MCF 10A (cell line): ENCODE data around the gene GPC2. TPM values are rescaled to one million over a fixed set of nuclear protein-coding genes. Genes with fewer than 3 reads are reported as not detected.

Experiments used
- BruUV-seq: library from RNA; stranded (reverse); fragments of 400-500 nt; replicated peaks from 2 replicates; lab custom pipeline; 2021; lab: Mats Ljungman, UMichigan
- CTCF ChIA-PET: fragments of 300-600 bp; sonication (Branson Sonifier 250); formaldehyde crosslinking; extraction: SDS; loops from one replicate; lab custom pipeline; 2021; ENCODE audit warnings: antibody characterized with exemption, inconsistent platforms; lab: Yijun Ruan, JAX
- POLR2A ChIA-PET: fragments of 300-600, 350-650 bp; sonication (Branson Sonifier 250); formaldehyde crosslinking; extraction: SDS; loops from one replicate; lab custom pipeline; 2020; ENCODE audit warnings: antibody characterized with exemption, inconsistent platforms; lab: Yijun Ruan, JAX
- DNase-seq: peaks from one replicate; pipeline ENCODE4 v3.0.0-alpha.2; 2018; ENCODE audit not compliant: unreplicated experiment
- H3K27ac Mint-ChIP-seq: one replicate; pipeline ENCODE4 v1.8.0; 2022; ENCODE audit warnings: mild to moderate bottlenecking, low read depth, mixed read lengths; ENCODE audit not compliant: unreplicated experiment
- H3K27me3 Mint-ChIP-seq: one replicate; pipeline ENCODE4 v1.8.0; 2022; ENCODE audit warnings: mixed read lengths; ENCODE audit not compliant: insufficient read depth, unreplicated experiment
- H3K36me3 Mint-ChIP-seq: one replicate; pipeline ENCODE4 v1.8.0; 2022; ENCODE audit warnings: mild to moderate bottlenecking, moderate library complexity, mixed read lengths; ENCODE audit not compliant: insufficient read depth, unreplicated experiment
- H3K4me1 Mint-ChIP-seq: one replicate; pipeline ENCODE4 v1.8.0; 2022; ENCODE audit warnings: mixed read lengths; ENCODE audit not compliant: insufficient read depth, unreplicated experiment
- H3K4me3 Mint-ChIP-seq: one replicate; pipeline ENCODE4 v1.8.0; 2022; ENCODE audit warnings: mild to moderate bottlenecking, moderate library complexity, mixed read lengths; ENCODE audit not compliant: unreplicated experiment
- H3K9me3 Mint-ChIP-seq: one replicate; pipeline ENCODE4 v1.8.0; 2022; ENCODE audit warnings: mixed read lengths; ENCODE audit not compliant: unreplicated experiment
- intact Hi-C: fragments of 100-400 bp; cut with micrococcal nuclease; formaldehyde crosslinking; loops from 2 replicates; pipeline ENCODE4 v1.14.1; 2022
- total RNA-seq: library from RNA; stranded (reverse); gene quantifications from 2 replicates; pipeline ENCODE4 v1.2.3, GENCODE V29; 2022
- TF ChIP-seq, protein P1 (sequence below): fragments of 200-600 bp; IDR thresholded peaks from one replicate; pipeline ENCODE4 v1.8.0; 2022; ENCODE audit warnings: antibody characterized with exemption, mild to moderate bottlenecking; ENCODE audit not compliant: unreplicated experiment

GPC2 gene
- total RNA-seq, 1 experiment from 2014 or later = 0.65 TPM

DNA sequence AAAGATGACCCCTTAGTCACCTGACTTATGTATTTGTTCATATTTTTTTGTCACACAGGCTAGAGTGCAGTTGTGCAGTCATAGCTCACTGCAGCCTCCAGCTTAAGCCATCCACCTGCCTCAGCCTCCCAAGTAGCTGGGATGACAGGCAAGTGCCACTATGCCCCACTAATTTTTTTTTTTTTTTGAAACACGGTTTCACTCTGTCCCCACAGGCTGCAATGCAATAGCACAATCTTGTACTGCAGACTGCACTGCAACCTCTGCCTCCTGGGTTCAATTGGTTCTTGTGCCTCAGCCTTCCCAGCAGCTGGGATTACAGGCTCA is 48.6 kb downstream of the GPC2 start:
- TF ChIP-seq, protein P1, sequence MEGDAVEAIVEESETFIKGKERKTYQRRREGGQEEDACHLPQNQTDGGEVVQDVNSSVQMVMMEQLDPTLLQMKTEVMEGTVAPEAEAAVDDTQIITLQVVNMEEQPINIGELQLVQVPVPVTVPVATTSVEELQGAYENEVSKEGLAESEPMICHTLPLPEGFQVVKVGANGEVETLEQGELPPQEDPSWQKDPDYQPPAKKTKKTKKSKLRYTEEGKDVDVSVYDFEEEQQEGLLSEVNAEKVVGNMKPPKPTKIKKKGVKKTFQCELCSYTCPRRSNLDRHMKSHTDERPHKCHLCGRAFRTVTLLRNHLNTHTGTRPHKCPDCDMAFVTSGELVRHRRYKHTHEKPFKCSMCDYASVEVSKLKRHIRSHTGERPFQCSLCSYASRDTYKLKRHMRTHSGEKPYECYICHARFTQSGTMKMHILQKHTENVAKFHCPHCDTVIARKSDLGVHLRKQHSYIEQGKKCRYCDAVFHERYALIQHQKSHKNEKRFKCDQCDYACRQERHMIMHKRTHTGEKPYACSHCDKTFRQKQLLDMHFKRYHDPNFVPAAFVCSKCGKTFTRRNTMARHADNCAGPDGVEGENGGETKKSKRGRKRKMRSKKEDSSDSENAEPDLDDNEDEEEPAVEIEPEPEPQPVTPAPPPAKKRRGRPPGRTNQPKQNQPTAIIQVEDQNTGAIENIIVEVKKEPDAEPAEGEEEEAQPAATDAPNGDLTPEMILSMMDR = no peak
- Mint-ChIP-seq H3K4me3 (peak overlapping the region; percentile 98), H3K27ac (no peak overlapping the region), H3K9me3 (no peaks in the 10 kb centered on the region), H3K4me1 (peaks cover 11% of the 10 kb centered on the region), H3K27me3 (no peaks in the 10 kb centered on the region), H3K36me3 (peaks cover 5% of the 10 kb centered on the region)
- intact Hi-C loops = loop anchor here (5.0 kb wide), 1 partner anchor 136 kb away; no protein-coding TSS in a partner anchor
- BruUV-seq = no TSS peak
- ChIA-PET CTCF (interaction anchor here (0.7 to 8.2 kb wide), 3 partner anchors 12 to 87 kb away, joined by 3 to 93 read pairs (median 3); no protein-coding TSS in a partner anchor), POLR2A (interaction anchor here (0.7 kb wide), 1 partner anchor 14 kb away, joined by 3 read pairs; no protein-coding TSS in a partner anchor)
- no peak for DNase-seq

DNA sequence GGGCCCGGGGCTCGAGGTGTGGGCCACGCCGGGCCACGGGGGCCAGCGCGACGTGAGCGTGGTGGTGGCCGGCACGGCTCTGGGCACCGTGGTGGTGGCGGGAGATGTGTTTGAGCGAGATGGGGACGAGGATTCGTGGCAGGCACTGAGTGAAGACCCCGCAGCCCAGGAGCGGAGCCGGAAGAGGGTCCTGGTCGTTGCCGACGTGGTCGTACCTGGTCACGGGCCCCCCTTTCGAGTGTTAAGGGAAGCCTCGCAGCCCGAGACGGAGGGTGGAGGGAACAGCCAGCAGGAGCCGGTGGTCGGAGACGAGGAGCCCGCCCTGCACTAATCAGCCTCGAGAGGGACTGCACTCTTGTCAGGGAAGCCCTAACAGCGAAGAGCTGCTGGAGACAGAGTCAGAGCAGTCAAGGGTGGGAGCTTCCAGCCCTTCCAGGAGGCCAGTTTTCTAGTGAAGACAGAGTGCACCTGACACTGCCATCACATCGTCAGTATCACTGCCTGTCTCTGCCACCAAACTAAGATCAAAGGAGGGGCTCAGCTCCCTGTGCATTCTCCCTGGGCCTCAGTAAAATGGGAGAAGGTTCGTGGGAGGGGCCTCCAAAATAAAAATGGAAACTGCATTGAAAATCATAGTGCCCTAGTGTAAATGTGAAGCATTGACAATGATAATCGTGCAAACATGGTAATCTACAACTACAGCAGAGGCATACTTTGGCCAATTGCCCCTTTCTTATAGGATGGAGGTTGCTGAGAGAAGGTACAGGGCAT is 49.1 kb downstream of the GPC2 start:
- peaks cover 11% of the 10 kb centered on the region for H3K4me1 Mint-ChIP-seq
- DNase-seq = no peak
- ChIA-PET POLR2A (interaction anchor here (0.7 kb wide), 2 partner anchors 13 to 1155 kb away, joined by 3 read pairs; no protein-coding TSS in a partner anchor), CTCF (interaction anchor here (0.7 to 8.2 kb wide), 3 partner anchors 12 to 88 kb away, joined by 3 to 93 read pairs (median 3); no protein-coding TSS in a partner anchor)
- TF ChIP-seq, protein P1 = no peak
- intact Hi-C loops = loop anchor here (5.0 kb wide), 1 partner anchor 136 kb away; no protein-coding TSS in a partner anchor
- H3K27me3 Mint-ChIP-seq = no peaks in the 10 kb centered on the region
- H3K4me3 Mint-ChIP-seq = peak overlapping the region; percentile 98
- H3K36me3 Mint-ChIP-seq = peaks cover 5% of the 10 kb centered on the region
- H3K27ac Mint-ChIP-seq = no peak overlapping the region
- no peaks in the 10 kb centered on the region for H3K9me3 Mint-ChIP-seq
- BruUV-seq = no TSS peak

DNA sequence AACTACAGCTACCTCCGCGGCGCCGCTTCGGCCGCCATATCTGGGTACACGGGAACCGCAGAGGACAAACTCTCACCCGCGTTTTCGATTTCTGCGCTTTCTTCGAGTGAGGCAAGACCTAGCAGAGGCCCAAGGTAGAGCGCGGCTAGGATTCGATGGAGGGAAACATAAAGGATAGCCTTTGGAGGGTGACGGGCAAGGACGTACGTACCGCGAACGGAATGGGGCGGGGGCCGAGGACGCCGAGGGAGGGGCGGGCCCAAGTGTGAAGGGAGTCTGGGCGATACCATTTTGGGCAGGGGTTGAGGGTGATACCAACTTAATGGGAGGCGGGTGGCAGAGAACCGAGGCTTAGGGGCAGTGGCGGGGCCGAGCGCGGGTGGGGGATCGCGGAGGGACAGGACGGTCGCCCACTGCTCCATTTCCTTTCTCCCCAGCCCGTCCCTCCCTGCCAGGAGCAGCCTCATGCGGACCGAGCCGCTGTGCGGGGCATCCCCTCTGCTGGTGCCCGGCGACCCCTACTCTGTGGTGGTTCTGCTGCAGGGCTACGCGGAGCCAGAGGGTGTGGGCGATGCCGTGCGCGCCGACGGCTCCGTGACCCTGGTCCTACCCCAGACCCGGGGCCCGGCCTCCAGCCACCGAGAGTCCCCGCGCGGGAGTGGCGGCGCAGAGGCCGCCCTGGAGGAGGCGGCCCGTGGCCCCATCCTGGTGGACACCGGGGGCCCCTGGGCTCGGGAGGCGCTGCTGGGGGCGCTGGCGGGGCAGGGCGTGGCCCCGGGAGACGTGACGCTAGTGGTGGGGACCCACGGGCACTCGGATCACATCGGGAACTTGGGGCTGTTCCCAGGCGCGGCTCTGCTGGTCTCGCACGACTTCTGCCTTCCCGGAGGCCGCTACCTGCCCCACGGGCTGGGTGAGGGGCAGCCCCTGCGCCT is 50.0 kb downstream of the GPC2 start, which contains the start of gene MBLAC1:
TSS of gene MBLAC1 (plus strand) at position 37 of the 935 bp plus-strand sequence. CDS start at position 466, 429 bp downstream.
- peak; percentile 89 for DNase-seq
- TF ChIP-seq, protein P1 = no peak
- no peaks in the 10 kb centered on the region for H3K27me3 Mint-ChIP-seq
- ChIA-PET POLR2A (interaction anchor here (0.6 to 5.3 kb wide), 13 partner anchors 13 to 1066 kb away, joined by 3 to 47 read pairs (median 4); partner anchors contain the start of genes AP4M1, LAMTOR4, MCM7 and PPP1R35), CTCF (interaction anchor here (0.5 to 1.1 kb wide), 2 partner anchors 22 to 64 kb away, joined by 4 read pairs; no protein-coding TSS in a partner anchor)
- H3K4me3 Mint-ChIP-seq = peak within 1 kb of the TSS; percentile 98
- peaks cover 11% of the 10 kb centered on the region for H3K4me1 Mint-ChIP-seq
- no peaks in the 10 kb centered on the region for H3K9me3 Mint-ChIP-seq
- H3K27ac Mint-ChIP-seq = peak within 1 kb of the TSS; percentile 99
- intact Hi-C loops = loop anchor here (5.0 kb wide), 1 partner anchor 135 kb away; no protein-coding TSS in a partner anchor
- H3K36me3 Mint-ChIP-seq = peaks cover 5% of the 10 kb centered on the region
- BruUV-seq = no TSS peak
